ENCODE data around the gene PTPRB. TPM values are rescaled to one million over a fixed set of nuclear protein-coding genes. Genes with fewer than 3 reads are reported as not detected.

Gene PTPRB
- total RNA-seq: 10 to 100 TPM; 20.2 to 92.1 (median 56.7) TPM

- no peak for TF ChIP-seq CTCF (IDR thresholded peaks at IDR 0.05; ENCODE audit: low read depth)
These were observed at the start of gene PTPRB for GRCh38 chr12:70637303-70638085. Gene PTPRB (minus strand): TSS chr12:70637429. CDS start chr12:70637395, 34 bp downstream.

- no peak for TF ChIP-seq CTCF (IDR thresholded peaks at IDR 0.05; ENCODE audit: low read depth)
These were observed 49.7 kb upstream of the PTPRB start for GRCh38 chr12:70686907-70687306.

GRCh38 chr12:70686299-70686698, 49.1 kb upstream of the PTPRB start:
- TF ChIP-seq CTCF (IDR thresholded peaks at IDR 0.05; ENCODE audit: low read depth): no peak

- TF ChIP-seq CTCF (IDR thresholded peaks at IDR 0.05; ENCODE audit: low read depth): no peak
These were observed 46.7 kb upstream of the PTPRB start for GRCh38 chr12:70683976-70684375.

GRCh38 chr12:70671698-70672097, 34.5 kb upstream of the PTPRB start:
- no peak for TF ChIP-seq CTCF (IDR thresholded peaks at IDR 0.05; ENCODE audit: low read depth)

- TF ChIP-seq CTCF (IDR thresholded peaks at IDR 0.05; ENCODE audit: low read depth): no peak
These were observed 33.7 kb upstream of the PTPRB start for GRCh38 chr12:70670948-70671347.

GRCh38 chr12:70667253-70667652, 30.0 kb upstream of the PTPRB start:
- no peak for TF ChIP-seq CTCF (IDR thresholded peaks at IDR 0.05; ENCODE audit: low read depth)

Measured in subcutaneous adipose tissue (tissue), 4 donors.